K562 (cell line): ENCODE results near the gene LRP2BP. TPM values are rescaled to one million over a fixed set of nuclear protein-coding genes. Genes with fewer than 3 reads are reported as not detected.

Experiments used
- ATAC-seq: fragments of 200-7000 bp; cut with Tn5 transposase; 3 replicates; pipeline ENCODE4 v1.9.1; 2020; ENCODE audit warnings: moderate library complexity
- BruUV-seq: library from RNA; stranded (reverse); fragments of 400-500 nt; replicated peaks from 2 replicates; lab custom pipeline; 2021; lab: Mats Ljungman, UMichigan
- CTCF ChIA-PET: fragments of 300-600 bp; formaldehyde crosslinking; extraction: SDS; loops from one replicate; lab custom pipeline; 2021; ENCODE audit warnings: low intra/inter-chr PET ratio; lab: Yijun Ruan, JAX
- POLR2A ChIA-PET: fragments of 300-600, 350-650 bp; sonication (Branson Sonifier 250); formaldehyde crosslinking; extraction: SDS; loops from one replicate; lab custom pipeline; 2021; ENCODE audit warnings: antibody characterized with exemption, inconsistent platforms; lab: Yijun Ruan, JAX
- DNase-seq, 4 experiments: peaks; one replicate each; pipeline versions ENCODE4 v3.0.0 to v3.0.0-alpha.2; 2011 to 2018; ENCODE audit warnings: low spot score in 3 of 4, mixed read lengths in 3 of 4; ENCODE audit errors: extremely low read depth in 1 of 4
- FAIRE-seq: peaks from 2 replicates; lab custom pipeline; 2011; peaks lifted over from hg19 to GRCh38; lab: Jason Lieb, UNC
- H2AFZ ChIP-seq: 2 replicates; pipeline ENCODE4 v1.6.0; 2011; ENCODE audit warnings: low read depth, low read length, control low read depth, inconsistent platforms
- H3K27ac ChIP-seq: fragments of 200-600 bp; 3 replicates; pipeline ENCODE4 v1.8.0; 2011; ENCODE audit warnings: low read depth, mild to moderate bottlenecking, control low read depth, inconsistent platforms, low read length, moderate library complexity, mixed read lengths; ENCODE audit errors: extremely low read depth
- H3K27me3 ChIP-seq, 2 experiments: fragments of 300-600 bp in 1 of 2; 2 replicates in 1 of 2; 3 replicates in 1 of 2; pipeline versions ENCODE4 v1.6.0 to v1.8.0; 2011; ENCODE audit warnings: inconsistent platforms in 2 of 2, low read length in 2 of 2, mild to moderate bottlenecking in 1 of 2, mixed read lengths in 1 of 2, moderate library complexity in 1 of 2; ENCODE audit not compliant: control insufficient read depth in 2 of 2, insufficient read depth in 2 of 2
- H3K36me3 ChIP-seq: fragments of 300-600 bp; 3 replicates; pipeline ENCODE4 v1.8.0; 2011; ENCODE audit warnings: mild to moderate bottlenecking, low read length, inconsistent platforms; ENCODE audit not compliant: control insufficient read depth, insufficient read depth
- H3K4me1 ChIP-seq, 2 experiments: fragments of 200-600 bp in 1 of 2; replicated peaks in 1 of 2; 2 replicates in 1 of 2; 3 replicates in 1 of 2; pipeline versions ENCODE4 v1.5.1 to v1.8.0; 2011; ENCODE audit warnings: inconsistent platforms in 2 of 2, low read length in 2 of 2, mild to moderate bottlenecking in 1 of 2, mixed read lengths in 1 of 2, moderate library complexity in 1 of 2; ENCODE audit not compliant: control insufficient read depth in 2 of 2, insufficient read depth in 2 of 2
- H3K4me2 ChIP-seq: 2 replicates; pipeline ENCODE4 v1.6.1; 2011; ENCODE audit warnings: low read length, control low read depth, inconsistent platforms, mixed read lengths; ENCODE audit not compliant: insufficient read depth
- H3K4me3 ChIP-seq: fragments of 200-600 bp; sonication (generic), shearing (Covaris generic); 2 replicates; pipeline ENCODE4 v1.5.1; 2016; ENCODE audit warnings: control low read depth, inconsistent platforms
- H3K79me2 ChIP-seq: fragments of 200-600 bp; 3 replicates; pipeline ENCODE4 v1.8.0; 2011; ENCODE audit warnings: low read length, inconsistent platforms; ENCODE audit not compliant: control insufficient read depth, insufficient read depth
- H3K9ac ChIP-seq, 2 experiments: 2 replicates each; pipeline versions ENCODE4 v1.6.0 to v1.6.1; 2011; ENCODE audit warnings: low read depth in 2 of 2, low read length in 2 of 2, control low read depth in 1 of 2, inconsistent platforms in 1 of 2, mild to moderate bottlenecking in 1 of 2, mixed read lengths in 1 of 2; ENCODE audit not compliant: insufficient read depth in 1 of 2
- H3K9me1 ChIP-seq: one replicate; pipeline ENCODE4 v1.6.0; 2011; ENCODE audit warnings: inconsistent platforms, mild to moderate bottlenecking, low read length, moderate library complexity; ENCODE audit not compliant: control insufficient read depth, insufficient read depth
- H3K9me3 ChIP-seq: replicated peaks from 2 replicates; pipeline ENCODE4 v1.5.1; 2011; ENCODE audit warnings: low read depth, low read length, inconsistent platforms; ENCODE audit not compliant: control insufficient read depth, insufficient read depth
- H4K20me1 ChIP-seq: replicated peaks from 2 replicates; pipeline ENCODE4 v1.6.1; 2011; ENCODE audit warnings: low read length, inconsistent platforms, mixed read lengths; ENCODE audit not compliant: control insufficient read depth, insufficient read depth
- CBFA2T2 ChIP-seq: fragments of 450-650 bp; conservative IDR thresholded peaks from 2 replicates; pipeline ENCODE4 v1.6.1; 2017; ENCODE audit warnings: mild to moderate bottlenecking
- HDAC2 ChIP-seq: fragments of 450-650 bp; IDR thresholded peaks from 2 replicates; pipeline ENCODE4 v1.6.1; 2016; ENCODE audit warnings: mild to moderate bottlenecking
- HNRNPK ChIP-seq: fragments of 200-400 bp; formaldehyde crosslinking; IDR thresholded peaks from one replicate; pipeline ENCODE4 v1.6.1; 2018; ENCODE audit warnings: mild to moderate bottlenecking, low read depth, low read length; ENCODE audit not compliant: poor library complexity, severe bottlenecking
- POU5F1 ChIP-seq: fragments of 150-350 bp; IDR thresholded peaks from 2 replicates; pipeline ENCODE4 v1.6.1; 2014; ENCODE audit warnings: borderline replicate concordance, low read length, low read depth, mild to moderate bottlenecking; ENCODE audit not compliant: partially characterized antibody
- in situ Hi-C: fragments of 300-500 bp; cut with MboI; formaldehyde crosslinking; loops from 4 replicates; pipeline ENCODE4 v1.15.0; 2018; ENCODE audit warnings: inconsistent platforms, mixed read lengths
- intact Hi-C: fragments of 100-400 bp; cut with micrococcal nuclease; formaldehyde crosslinking; loops from 2 replicates; pipeline ENCODE4 v1.14.2; 2022
- polyA plus RNA-seq, 8 experiments: library from polyadenylated mRNA; depleted of rRNA in 4 of 8; stranded (reverse) in 5 of 8; unstranded in 3 of 8; fragments of >200 nt; fragmentation: Nextera tagmentation in 2 of 8; fragmentation: Illumina TruSeq in 1 of 8; extraction: Ambion mirVana in 2 of 8; extraction: Trizol in 1 of 8; gene quantifications; 2 replicates each; pipeline versions ENCODE4 v1.2.1 to v1.2.3, GENCODE V29; 2011 to 2014; ENCODE audit warnings: inconsistent platforms in 1 of 8, missing spikeins in 1 of 8
- total RNA-seq, 7 experiments: library from RNA; depleted of rRNA in 6 of 7; stranded (reverse); fragments of >200 nt in 6 of 7; fragmentation: Illumina TruSeq in 2 of 7; extraction: Trizol in 2 of 7; gene quantifications; 2 replicates each; pipeline versions ENCODE4 v1.2.1 to v1.2.3, GENCODE V29; 2011 to 2021; ENCODE audit warnings: low replicate concordance in 1 of 7
- TF ChIP-seq, protein P1 (sequence below): fragments of 200-800 bp; sonication (Bioruptor generic); IDR thresholded peaks from 2 replicates; pipeline ENCODE4 v1.6.1; 2016; ENCODE audit warnings: missing genetic modification characterization, missing compliant biosample characterization
- TF ChIP-seq, protein P2 (sequence below): fragments of 250-450 bp; sonication (Bioruptor Pico); IDR thresholded peaks from 2 replicates; pipeline ENCODE4 v1.8.0; 2022; ENCODE audit warnings: moderate library complexity, mild to moderate bottlenecking, inconsistent platforms
- TF ChIP-seq, protein P3 (sequence below): sonication (generic); formaldehyde crosslinking; IDR thresholded peaks from 2 replicates; pipeline ENCODE4 v1.8.0; 2022; ENCODE audit warnings: mild to moderate bottlenecking, missing genetic modification reagents
- TF ChIP-seq, protein P4 (sequence below): sonication (generic); formaldehyde crosslinking; IDR thresholded peaks from 2 replicates; pipeline ENCODE4 v1.8.1; 2023; ENCODE audit warnings: mild to moderate bottlenecking, missing genetic modification reagents, moderate library complexity

The LRP2BP gene
- total and polyA plus RNA-seq, 9 of the 15 experiments (the other 6 are each of a cell fraction or from before 2014, with no cell fraction given): 0.42 to 2.1 (median 0.62) TPM

DNA sequence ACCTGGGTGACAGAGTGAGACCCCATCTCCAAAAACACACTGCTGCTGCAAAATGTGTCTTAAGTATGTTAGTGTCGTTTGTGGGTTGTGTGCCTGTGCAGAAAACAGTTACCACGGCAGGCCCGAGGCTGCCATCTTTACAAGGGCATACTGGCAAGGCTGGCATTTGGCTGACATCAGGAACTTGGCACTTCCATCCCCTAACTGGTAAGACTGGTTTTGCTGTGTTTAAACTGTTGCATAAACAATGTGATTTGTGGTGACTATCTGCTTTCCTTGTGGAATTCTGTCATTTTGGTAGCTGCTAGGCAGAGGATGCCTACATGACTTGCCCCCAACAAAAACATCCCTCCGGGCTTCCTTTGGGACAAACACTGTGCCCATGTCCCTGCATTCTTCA lies 12.3 kb downstream of the LRP2BP start (continued):
- TF ChIP-seq, protein P1, sequence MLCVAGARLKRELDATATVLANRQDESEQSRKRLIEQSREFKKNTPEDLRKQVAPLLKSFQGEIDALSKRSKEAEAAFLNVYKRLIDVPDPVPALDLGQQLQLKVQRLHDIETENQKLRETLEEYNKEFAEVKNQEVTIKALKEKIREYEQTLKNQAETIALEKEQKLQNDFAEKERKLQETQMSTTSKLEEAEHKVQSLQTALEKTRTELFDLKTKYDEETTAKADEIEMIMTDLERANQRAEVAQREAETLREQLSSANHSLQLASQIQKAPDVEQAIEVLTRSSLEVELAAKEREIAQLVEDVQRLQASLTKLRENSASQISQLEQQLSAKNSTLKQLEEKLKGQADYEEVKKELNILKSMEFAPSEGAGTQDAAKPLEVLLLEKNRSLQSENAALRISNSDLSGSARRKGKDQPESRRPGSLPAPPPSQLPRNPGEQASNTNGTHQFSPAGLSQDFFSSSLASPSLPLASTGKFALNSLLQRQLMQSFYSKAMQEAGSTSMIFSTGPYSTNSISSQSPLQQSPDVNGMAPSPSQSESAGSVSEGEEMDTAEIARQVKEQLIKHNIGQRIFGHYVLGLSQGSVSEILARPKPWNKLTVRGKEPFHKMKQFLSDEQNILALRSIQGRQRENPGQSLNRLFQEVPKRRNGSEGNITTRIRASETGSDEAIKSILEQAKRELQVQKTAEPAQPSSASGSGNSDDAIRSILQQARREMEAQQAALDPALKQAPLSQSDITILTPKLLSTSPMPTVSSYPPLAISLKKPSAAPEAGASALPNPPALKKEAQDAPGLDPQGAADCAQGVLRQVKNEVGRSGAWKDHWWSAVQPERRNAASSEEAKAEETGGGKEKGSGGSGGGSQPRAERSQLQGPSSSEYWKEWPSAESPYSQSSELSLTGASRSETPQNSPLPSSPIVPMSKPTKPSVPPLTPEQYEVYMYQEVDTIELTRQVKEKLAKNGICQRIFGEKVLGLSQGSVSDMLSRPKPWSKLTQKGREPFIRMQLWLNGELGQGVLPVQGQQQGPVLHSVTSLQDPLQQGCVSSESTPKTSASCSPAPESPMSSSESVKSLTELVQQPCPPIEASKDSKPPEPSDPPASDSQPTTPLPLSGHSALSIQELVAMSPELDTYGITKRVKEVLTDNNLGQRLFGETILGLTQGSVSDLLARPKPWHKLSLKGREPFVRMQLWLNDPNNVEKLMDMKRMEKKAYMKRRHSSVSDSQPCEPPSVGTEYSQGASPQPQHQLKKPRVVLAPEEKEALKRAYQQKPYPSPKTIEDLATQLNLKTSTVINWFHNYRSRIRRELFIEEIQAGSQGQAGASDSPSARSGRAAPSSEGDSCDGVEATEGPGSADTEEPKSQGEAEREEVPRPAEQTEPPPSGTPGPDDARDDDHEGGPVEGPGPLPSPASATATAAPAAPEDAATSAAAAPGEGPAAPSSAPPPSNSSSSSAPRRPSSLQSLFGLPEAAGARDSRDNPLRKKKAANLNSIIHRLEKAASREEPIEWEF (CRISPR knock-in tag): no peak
- TF ChIP-seq CBFA2T2 (no peak), HNRNPK (no peak)
- TF ChIP-seq, protein P2, sequence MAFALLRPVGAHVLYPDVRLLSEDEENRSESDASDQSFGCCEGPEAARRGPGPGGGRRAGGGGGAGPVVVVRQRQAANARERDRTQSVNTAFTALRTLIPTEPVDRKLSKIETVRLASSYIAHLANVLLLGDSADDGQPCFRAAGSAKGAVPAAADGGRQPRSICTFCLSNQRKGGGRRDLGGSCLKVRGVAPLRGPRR (CRISPR knock-in tag): no peak

DNA sequence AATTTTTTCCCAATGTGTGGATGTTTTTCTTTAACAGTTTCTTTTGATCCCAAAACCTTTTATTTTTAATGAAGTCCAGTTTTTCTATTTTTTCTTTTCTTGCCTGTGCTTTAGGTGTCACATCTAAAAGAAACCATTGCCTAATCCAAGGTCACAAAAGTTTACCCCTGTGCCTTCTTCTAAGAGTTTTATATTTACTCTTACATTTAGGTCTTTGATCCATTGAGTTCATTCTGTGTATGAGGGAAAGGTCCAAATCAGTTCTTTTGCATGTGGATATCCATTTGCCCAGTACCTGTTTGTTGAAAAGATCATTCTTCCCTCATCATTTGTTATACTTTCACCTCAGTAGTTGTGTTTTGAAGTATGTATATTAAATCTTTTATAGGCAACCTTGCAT lies 13.0 kb downstream of the LRP2BP start:
- BruUV-seq: no TSS peak
- H3K27ac ChIP-seq: no peak overlapping the region
- TF ChIP-seq POU5F1 (no peak), HDAC2 (no peak)
- TF ChIP-seq, protein P3, sequence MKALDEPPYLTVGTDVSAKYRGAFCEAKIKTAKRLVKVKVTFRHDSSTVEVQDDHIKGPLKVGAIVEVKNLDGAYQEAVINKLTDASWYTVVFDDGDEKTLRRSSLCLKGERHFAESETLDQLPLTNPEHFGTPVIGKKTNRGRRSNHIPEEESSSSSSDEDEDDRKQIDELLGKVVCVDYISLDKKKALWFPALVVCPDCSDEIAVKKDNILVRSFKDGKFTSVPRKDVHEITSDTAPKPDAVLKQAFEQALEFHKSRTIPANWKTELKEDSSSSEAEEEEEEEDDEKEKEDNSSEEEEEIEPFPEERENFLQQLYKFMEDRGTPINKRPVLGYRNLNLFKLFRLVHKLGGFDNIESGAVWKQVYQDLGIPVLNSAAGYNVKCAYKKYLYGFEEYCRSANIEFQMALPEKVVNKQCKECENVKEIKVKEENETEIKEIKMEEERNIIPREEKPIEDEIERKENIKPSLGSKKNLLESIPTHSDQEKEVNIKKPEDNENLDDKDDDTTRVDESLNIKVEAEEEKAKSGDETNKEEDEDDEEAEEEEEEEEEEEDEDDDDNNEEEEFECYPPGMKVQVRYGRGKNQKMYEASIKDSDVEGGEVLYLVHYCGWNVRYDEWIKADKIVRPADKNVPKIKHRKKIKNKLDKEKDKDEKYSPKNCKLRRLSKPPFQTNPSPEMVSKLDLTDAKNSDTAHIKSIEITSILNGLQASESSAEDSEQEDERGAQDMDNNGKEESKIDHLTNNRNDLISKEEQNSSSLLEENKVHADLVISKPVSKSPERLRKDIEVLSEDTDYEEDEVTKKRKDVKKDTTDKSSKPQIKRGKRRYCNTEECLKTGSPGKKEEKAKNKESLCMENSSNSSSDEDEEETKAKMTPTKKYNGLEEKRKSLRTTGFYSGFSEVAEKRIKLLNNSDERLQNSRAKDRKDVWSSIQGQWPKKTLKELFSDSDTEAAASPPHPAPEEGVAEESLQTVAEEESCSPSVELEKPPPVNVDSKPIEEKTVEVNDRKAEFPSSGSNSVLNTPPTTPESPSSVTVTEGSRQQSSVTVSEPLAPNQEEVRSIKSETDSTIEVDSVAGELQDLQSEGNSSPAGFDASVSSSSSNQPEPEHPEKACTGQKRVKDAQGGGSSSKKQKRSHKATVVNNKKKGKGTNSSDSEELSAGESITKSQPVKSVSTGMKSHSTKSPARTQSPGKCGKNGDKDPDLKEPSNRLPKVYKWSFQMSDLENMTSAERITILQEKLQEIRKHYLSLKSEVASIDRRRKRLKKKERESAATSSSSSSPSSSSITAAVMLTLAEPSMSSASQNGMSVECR: no peak
- TF ChIP-seq, protein P4, sequence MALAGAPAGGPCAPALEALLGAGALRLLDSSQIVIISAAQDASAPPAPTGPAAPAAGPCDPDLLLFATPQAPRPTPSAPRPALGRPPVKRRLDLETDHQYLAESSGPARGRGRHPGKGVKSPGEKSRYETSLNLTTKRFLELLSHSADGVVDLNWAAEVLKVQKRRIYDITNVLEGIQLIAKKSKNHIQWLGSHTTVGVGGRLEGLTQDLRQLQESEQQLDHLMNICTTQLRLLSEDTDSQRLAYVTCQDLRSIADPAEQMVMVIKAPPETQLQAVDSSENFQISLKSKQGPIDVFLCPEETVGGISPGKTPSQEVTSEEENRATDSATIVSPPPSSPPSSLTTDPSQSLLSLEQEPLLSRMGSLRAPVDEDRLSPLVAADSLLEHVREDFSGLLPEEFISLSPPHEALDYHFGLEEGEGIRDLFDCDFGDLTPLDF (CRISPR knock-in tag): no peak

More for the DNA sequence above, 13.0 kb downstream of the LRP2BP start:
- in situ Hi-C loops: no loop called here
- H3K79me2 ChIP-seq: no peaks in the 10 kb centered on the region
- H3K36me3 ChIP-seq: no peaks in the 10 kb centered on the region
- no peak overlapping the region for H3K4me2 ChIP-seq
- H3K27me3 ChIP-seq: no peaks in the 10 kb centered on the region
- H3K4me3 ChIP-seq: no peak overlapping the region
- no peak overlapping the region for H3K9ac ChIP-seq
- FAIRE-seq (no peak), ATAC-seq (no peak), DNase-seq (no peak)
- no peaks in the 10 kb centered on the region for H3K9me1 ChIP-seq
- H4K20me1 ChIP-seq: no peaks in the 10 kb centered on the region
- ChIA-PET POLR2A (interaction anchor here (0.6 kb wide), 1 partner anchor 59 kb away, joined by 3 read pairs; no protein-coding TSS in a partner anchor), CTCF (no interaction called here)
- H2AFZ ChIP-seq: no peak overlapping the region
- H3K4me1 ChIP-seq: peaks cover 10 to 16% of the 10 kb centered on the region in 2 experiments; a peak in 3 of 5 replicates
- no peaks in the 10 kb centered on the region for H3K9me3 ChIP-seq
- intact Hi-C loops: no loop called here
